ENCODE measurements around the gene UQCRC2.
A peak's percentile ranks its signal among the peaks of the same experiment; 100 is the strongest.
"Not testable (repeated sequence)": the region's sequence is repeated elsewhere in the genome, so short reads cannot be mapped to it uniquely, and the experiment has no call there.

The UQCRC2 gene

GRCh38 chr16:22013486-22013885 is 60.3 kb downstream of the UQCRC2 start:
- DNase-seq: no peak

GRCh38 chr16:22014271-22014873 is 61.2 kb downstream of the UQCRC2 start:
- no peak for DNase-seq

GRCh38 chr16:22016927-22017326 is 63.8 kb downstream of the UQCRC2 start:
- DNase-seq: peak in 1 of 2 experiments; percentile 12

GRCh38 chr16:22018559-22018958 is 65.4 kb downstream of the UQCRC2 start:
- DNase-seq: no peak

GRCh38 chr16:22022151-22022550 is 69.0 kb downstream of the UQCRC2 start:
- DNase-seq: no peak

GRCh38 chr16:22023505-22023904 is 70.3 kb downstream of the UQCRC2 start:
- no peak for DNase-seq

- DNase-seq: not testable (repeated sequence)
Observed at GRCh38 chr16:22024785-22025184, 71.6 kb downstream of the UQCRC2 start.

- DNase-seq: no peak
Observed at GRCh38 chr16:22027633-22028032, 74.5 kb downstream of the UQCRC2 start.

- DNase-seq: no peak
Observed at GRCh38 chr16:22029632-22030031, 76.5 kb downstream of the UQCRC2 start.

GRCh38 chr16:22030087-22030812 is 77.1 kb downstream of the UQCRC2 start:
- no peak for DNase-seq

- DNase-seq: peak in 1 of 2 experiments; percentile 7
Observed at GRCh38 chr16:22031483-22032083, 78.4 kb downstream of the UQCRC2 start.
